Measurements from ENCODE around the gene ALG6.

GRCh38 chr1:63317817-63318152 lies 49.6 kb upstream of the ALG6 start:
- TF ChIP-seq FOXM1 (IDR thresholded peaks at IDR 0.05; ENCODE audit: borderline replicate concordance, low read depth) (no peak), RAD21 (IDR thresholded peaks at IDR 0.05; ENCODE audit: low read depth) (no peak), EGR1 (IDR thresholded peaks at IDR 0.05) (no peak), USF1 (IDR thresholded peaks at IDR 0.05) (no peak), MAX (IDR thresholded peaks at IDR 0.05) (no peak), TAF1 (IDR thresholded peaks at IDR 0.05; ENCODE audit: low read depth) (no peak), NFIC (IDR thresholded peaks at IDR 0.05) (no peak), YY1 (IDR thresholded peaks at IDR 0.05; ENCODE audit: low read depth) (no peak), EP300 (IDR thresholded peaks at IDR 0.05; ENCODE audit: borderline replicate concordance) (no peak), TEAD4 (IDR thresholded peaks at IDR 0.05) (no peak), REST (IDR thresholded peaks at IDR 0.05; ENCODE audit: low read depth) (no peak), CEBPB (IDR thresholded peaks at IDR 0.05) (no peak)

Measured in Ishikawa (cell line).